Thyroid gland (tissue), 4 donors: Measurements from ENCODE around the gene SPAG17. TPM values are rescaled to one million over a fixed set of nuclear protein-coding genes. Genes with fewer than 3 reads are reported as not detected.

ENCODE experiments used
- DNase-seq, 2 donors: peaks; one replicate each; pipeline ENCODE4 v3.0.0-alpha.2; 2019
- H3K27ac ChIP-seq, 3 donors: fragments of 200-600 bp; sonication (generic); 1 replicate in 2 of 3; 2 replicates in 1 of 3; pipeline ENCODE4 v1.5.1; 2016 to 2019; ENCODE audit warnings: mild to moderate bottlenecking in 1 of 3, moderate library complexity in 1 of 3
- H3K27me3 ChIP-seq: fragments of 200-600 bp; sonication (generic); one replicate; pipeline ENCODE4 v1.5.1; 2019
- H3K36me3 ChIP-seq, 2 donors: fragments of 200-600 bp; sonication (generic); one replicate each; pipeline ENCODE4 v1.5.1; 2016 to 2019
- H3K4me1 ChIP-seq, 2 donors: fragments of 200-600 bp; sonication (generic); one replicate each; pipeline ENCODE4 v1.5.1; 2017 to 2019
- H3K4me3 ChIP-seq, 3 donors: fragments of 200-600 bp; sonication (generic); replicated peaks in 1 of 3; 1 replicate in 2 of 3; 2 replicates in 1 of 3; pipeline ENCODE4 v1.5.1; 2016; ENCODE audit warnings: mild to moderate bottlenecking in 1 of 3
- H3K9me3 ChIP-seq: fragments of 200-600 bp; sonication (generic); one replicate; pipeline ENCODE4 v1.5.1; 2017
- POLR2A ChIP-seq, 2 donors: fragments of 450-650 bp; IDR thresholded peaks; one replicate each; pipeline ENCODE4 v1.6.1; 2017; ENCODE audit warnings: antibody characterized with exemption in 2 of 2, mild to moderate bottlenecking in 2 of 2, moderate library complexity in 1 of 2
- WGBS, 2 donors: methylation state at CpG; one replicate each; pipeline ENCODE4 v1.1.5; 2017; 5-methylcytosine and 5-hydroxymethylcytosine counted together
- intact Hi-C: fragments of 100-400 bp; cut with DNase I; formaldehyde crosslinking; loops from one replicate; pipeline ENCODE4 v1.15.1; 2023
- total RNA-seq, 4 donors: library from RNA; depleted of rRNA; stranded (reverse); fragments of >200 nt; gene quantifications; one replicate each; pipeline ENCODE4 v1.2.3, GENCODE V29; 2016
- TF ChIP-seq, protein P1 (sequence below), 6 experiments: fragments of 200-600 bp in 3 of 6; fragments of 450-650 bp in 3 of 6; sonication (generic) in 3 of 6; IDR thresholded peaks; one replicate each; pipeline ENCODE4 v1.5.1; 2016 to 2019; ENCODE audit warnings: antibody characterized with exemption in 6 of 6, mild to moderate bottlenecking in 2 of 6, inconsistent platforms in 1 of 6, moderate library complexity in 1 of 6

SPAG17 gene
- total RNA-seq, 4 donors from 2014 or later: 0.81 to 14.6 (median 8.5) TPM

DNA sequence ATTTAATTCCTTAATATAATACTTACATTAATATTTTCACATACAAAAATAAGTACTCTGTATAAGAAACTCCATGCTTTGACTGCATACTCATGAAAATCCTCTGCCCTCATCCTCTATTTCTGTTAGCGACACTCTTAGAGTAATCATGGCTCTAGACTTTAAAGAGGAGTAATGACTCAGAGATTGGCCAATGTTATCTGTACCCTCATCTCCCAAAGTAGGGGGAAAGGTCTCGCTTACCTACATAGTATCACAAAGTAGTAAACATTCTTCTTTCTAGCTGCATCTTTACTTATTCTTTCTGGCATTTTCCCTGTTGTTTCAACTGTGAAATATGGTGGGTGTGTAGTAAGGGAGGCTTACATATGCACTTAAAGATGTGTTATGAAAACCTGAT is 29.8 kb upstream of the SPAG17 start:
- Histone ChIP-seq H3K9me3 (peaks cover 3% of the 10 kb centered on the region), H3K36me3 (no peaks in the 10 kb centered on the region), H3K4me3 (no peak overlapping the region), H3K4me1 (no peaks in the 10 kb centered on the region), H3K27ac (no peak overlapping the region), H3K27me3 (no peaks in the 10 kb centered on the region)
- TF ChIP-seq, protein P1, sequence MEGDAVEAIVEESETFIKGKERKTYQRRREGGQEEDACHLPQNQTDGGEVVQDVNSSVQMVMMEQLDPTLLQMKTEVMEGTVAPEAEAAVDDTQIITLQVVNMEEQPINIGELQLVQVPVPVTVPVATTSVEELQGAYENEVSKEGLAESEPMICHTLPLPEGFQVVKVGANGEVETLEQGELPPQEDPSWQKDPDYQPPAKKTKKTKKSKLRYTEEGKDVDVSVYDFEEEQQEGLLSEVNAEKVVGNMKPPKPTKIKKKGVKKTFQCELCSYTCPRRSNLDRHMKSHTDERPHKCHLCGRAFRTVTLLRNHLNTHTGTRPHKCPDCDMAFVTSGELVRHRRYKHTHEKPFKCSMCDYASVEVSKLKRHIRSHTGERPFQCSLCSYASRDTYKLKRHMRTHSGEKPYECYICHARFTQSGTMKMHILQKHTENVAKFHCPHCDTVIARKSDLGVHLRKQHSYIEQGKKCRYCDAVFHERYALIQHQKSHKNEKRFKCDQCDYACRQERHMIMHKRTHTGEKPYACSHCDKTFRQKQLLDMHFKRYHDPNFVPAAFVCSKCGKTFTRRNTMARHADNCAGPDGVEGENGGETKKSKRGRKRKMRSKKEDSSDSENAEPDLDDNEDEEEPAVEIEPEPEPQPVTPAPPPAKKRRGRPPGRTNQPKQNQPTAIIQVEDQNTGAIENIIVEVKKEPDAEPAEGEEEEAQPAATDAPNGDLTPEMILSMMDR (IDR thresholded peaks at IDR 0.05): no peak
- no peak for TF ChIP-seq POLR2A (IDR thresholded peaks at IDR 0.05)
- 92 to 94% methylated on average over 2 of the region's 2 CpGs for WGBS, 2 donors
- DNase-seq: no peak
- intact Hi-C loops: no loop called here

DNA sequence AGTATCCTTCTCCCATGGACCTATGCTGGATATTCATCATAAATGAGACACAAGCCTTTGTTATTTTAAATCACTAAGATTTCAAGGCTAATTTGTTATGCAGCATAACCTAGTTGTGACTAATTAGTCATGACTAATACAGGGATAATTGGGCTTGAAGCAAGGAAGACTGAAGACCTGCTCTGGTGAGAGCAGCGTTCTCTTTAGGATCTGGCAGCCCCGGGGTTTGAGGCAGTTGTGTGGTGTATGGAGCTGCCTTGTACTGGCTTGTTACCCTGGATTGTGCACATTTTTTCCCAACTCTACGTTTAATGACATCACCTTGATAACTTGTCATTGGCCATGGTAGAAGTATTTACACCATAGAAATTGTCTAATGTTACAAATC is 25.7 kb upstream of the SPAG17 start:
- Histone ChIP-seq H3K36me3 (no peaks in the 10 kb centered on the region), H3K27me3 (no peaks in the 10 kb centered on the region), H3K27ac (no peak overlapping the region), H3K9me3 (peaks cover 3% of the 10 kb centered on the region), H3K4me1 (no peaks in the 10 kb centered on the region), H3K4me3 (no peak overlapping the region)
- intact Hi-C loops: no loop called here
- no peak for DNase-seq
- WGBS, 2 donors: 83 to 87% methylated on average over 3 of the region's 3 CpGs
- TF ChIP-seq, protein P1 (IDR thresholded peaks at IDR 0.05): no peak
- TF ChIP-seq POLR2A (IDR thresholded peaks at IDR 0.05): no peak

DNA sequence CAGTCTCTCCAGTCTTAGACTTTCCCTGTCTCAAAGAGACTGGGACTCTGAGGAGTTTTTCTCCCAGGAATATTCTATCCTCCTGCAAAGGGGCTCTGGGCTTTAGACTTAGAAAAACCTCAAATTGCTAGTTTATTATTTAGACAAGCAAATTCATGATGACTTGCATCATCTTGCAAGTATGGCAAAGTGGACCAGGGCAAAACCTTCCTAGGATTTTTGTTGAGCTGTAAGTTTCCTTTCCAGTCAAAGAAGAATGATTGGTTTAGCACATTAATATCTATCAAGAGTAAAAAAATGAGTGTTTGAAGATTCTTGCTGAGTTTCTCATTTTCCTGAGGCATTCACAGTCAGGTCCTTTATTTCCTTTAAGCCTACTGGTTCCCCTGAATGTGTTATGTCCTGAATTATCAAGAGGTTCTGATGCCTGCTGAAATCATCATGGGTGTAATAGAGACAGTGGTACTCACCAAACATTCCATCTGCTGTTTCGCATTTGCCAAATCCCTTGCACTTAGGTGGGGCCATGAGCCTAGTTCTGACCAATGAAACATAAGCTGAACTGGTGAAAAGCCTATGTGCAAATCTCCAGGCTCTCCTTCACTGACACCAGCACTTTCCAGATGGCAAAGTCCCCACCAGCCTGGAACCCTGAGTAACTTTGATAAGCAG is 25.2 kb upstream of the SPAG17 start:
- Histone ChIP-seq H3K27ac (no peak overlapping the region), H3K36me3 (no peaks in the 10 kb centered on the region), H3K4me3 (no peak overlapping the region), H3K9me3 (peaks cover 3% of the 10 kb centered on the region), H3K4me1 (no peaks in the 10 kb centered on the region), H3K27me3 (no peaks in the 10 kb centered on the region)
- no peak for TF ChIP-seq POLR2A (IDR thresholded peaks at IDR 0.05)
- TF ChIP-seq, protein P1 (IDR thresholded peaks at IDR 0.05): no peak
- intact Hi-C loops: no loop called here
- DNase-seq: no peak
- 96 to 100% methylated on average over 1 of the region's 1 CpG for WGBS, 2 donors

GRCh38 chr1:118209648-118210047 is 24.6 kb upstream of the SPAG17 start:
- DNase-seq: no peak
- TF ChIP-seq POLR2A (IDR thresholded peaks at IDR 0.05): no peak
- TF ChIP-seq, protein P1 (IDR thresholded peaks at IDR 0.05): no peak
- no peak overlapping the region for H3K27ac ChIP-seq
- no peak overlapping the region for H3K4me3 ChIP-seq
- intact Hi-C loops: no loop called here
- no peaks in the 10 kb centered on the region for H3K4me1 ChIP-seq
- peaks cover 3% of the 10 kb centered on the region for H3K9me3 ChIP-seq
- H3K36me3 ChIP-seq: no peaks in the 10 kb centered on the region
- no peaks in the 10 kb centered on the region for H3K27me3 ChIP-seq
- 71 to 76% methylated on average over 6 of the region's 6 CpGs for WGBS, 2 donors

GRCh38 chr1:118206966-118207365 is 21.9 kb upstream of the SPAG17 start:
- TF ChIP-seq, protein P1 (IDR thresholded peaks at IDR 0.05): no peak
- TF ChIP-seq POLR2A (IDR thresholded peaks at IDR 0.05): no peak
- intact Hi-C loops: no loop called here
- no peaks in the 10 kb centered on the region for H3K27me3 ChIP-seq
- no peak overlapping the region for H3K27ac ChIP-seq
- H3K4me1 ChIP-seq: no peaks in the 10 kb centered on the region
- no peak for DNase-seq
- no peak overlapping the region for H3K4me3 ChIP-seq
- peaks cover 3% of the 10 kb centered on the region for H3K9me3 ChIP-seq
- H3K36me3 ChIP-seq: no peaks in the 10 kb centered on the region
